NT2/D1 (cell line): ENCODE data around the gene GNB1.

Experiments used
- SUZ12 ChIP-seq: IDR thresholded peaks from 2 replicates; pipeline ENCODE4 v1.6.1; 2011; ENCODE audit not compliant: insufficient read length, insufficient read depth; ENCODE audit errors: extremely low read depth
- YY1 ChIP-seq: IDR thresholded peaks from 2 replicates; pipeline ENCODE4 v1.6.1; 2011; ENCODE audit not compliant: insufficient read length, insufficient read depth
- ZNF274 ChIP-seq: IDR thresholded peaks from 2 replicates; pipeline ENCODE4 v1.6.1; 2011; ENCODE audit warnings: mild to moderate bottlenecking, low read depth, low read length

DNA sequence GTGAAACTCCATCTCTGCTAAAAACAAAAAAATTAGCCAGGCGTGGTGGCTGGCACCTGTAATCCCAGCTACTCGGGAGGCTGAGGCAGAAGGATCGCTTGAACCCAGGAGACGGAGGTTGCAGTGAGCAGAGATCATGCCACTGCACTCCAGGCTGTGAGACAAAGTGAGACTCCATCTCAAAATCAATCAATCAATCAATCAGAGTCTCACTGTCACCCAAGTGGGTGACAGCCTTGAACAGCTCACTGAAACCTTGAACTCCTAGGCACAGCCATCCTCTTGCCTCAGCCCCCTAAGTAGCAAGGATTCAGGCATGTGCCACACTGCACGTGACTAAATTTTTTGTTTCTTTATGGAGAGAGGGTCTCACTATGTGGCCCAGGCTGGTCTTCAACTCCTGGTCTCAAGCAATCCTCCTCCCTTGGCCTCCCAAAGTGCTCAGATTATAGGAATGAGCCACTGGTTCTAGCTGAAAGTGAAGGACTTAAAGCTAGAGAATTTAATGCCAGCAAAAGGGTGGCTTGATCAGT is 44.4 kb downstream of the GNB1 start:
- TF ChIP-seq SUZ12: no peak
- TF ChIP-seq ZNF274: no peak
- TF ChIP-seq YY1: no peak
